ENCODE data around the gene DENND2A. TPM values are rescaled to one million over a fixed set of nuclear protein-coding genes. Genes with fewer than 3 reads are reported as not detected.

Gene DENND2A
- total and polyA plus RNA-seq, 2 donors (not counting 1 experiment from before 2014, with no cell fraction given), result 30.6 to 39.0 TPM

DNA sequence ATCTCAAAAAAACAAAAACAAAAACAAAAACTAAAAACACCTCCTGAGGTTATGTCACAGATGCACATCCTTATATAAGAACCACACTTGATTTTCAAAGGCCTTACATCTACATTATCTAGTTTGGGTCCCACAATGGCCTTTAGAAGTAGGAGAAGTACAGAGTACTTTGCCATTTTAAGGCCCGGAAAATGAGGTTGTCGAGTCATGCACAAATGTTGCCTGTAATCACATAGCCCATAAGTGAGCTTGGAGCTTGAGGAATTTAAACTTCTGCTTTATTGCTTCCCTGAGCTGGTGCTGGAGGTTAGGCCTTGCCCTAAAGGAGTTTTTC lies 151.6 kb downstream of the DENND2A start:
- no peaks in the 10 kb centered on the region for H3K36me3 ChIP-seq (ENCODE audit: control insufficient read depth, insufficient read depth, low read length)
- H3K27ac ChIP-seq (ENCODE audit: insufficient read depth, low read length), result no peak overlapping the region
- no peak for TF ChIP-seq EZH2 (IDR thresholded peaks at IDR 0.05; ENCODE audit: low read length, missing control alignments)
- TF ChIP-seq, protein P1, sequence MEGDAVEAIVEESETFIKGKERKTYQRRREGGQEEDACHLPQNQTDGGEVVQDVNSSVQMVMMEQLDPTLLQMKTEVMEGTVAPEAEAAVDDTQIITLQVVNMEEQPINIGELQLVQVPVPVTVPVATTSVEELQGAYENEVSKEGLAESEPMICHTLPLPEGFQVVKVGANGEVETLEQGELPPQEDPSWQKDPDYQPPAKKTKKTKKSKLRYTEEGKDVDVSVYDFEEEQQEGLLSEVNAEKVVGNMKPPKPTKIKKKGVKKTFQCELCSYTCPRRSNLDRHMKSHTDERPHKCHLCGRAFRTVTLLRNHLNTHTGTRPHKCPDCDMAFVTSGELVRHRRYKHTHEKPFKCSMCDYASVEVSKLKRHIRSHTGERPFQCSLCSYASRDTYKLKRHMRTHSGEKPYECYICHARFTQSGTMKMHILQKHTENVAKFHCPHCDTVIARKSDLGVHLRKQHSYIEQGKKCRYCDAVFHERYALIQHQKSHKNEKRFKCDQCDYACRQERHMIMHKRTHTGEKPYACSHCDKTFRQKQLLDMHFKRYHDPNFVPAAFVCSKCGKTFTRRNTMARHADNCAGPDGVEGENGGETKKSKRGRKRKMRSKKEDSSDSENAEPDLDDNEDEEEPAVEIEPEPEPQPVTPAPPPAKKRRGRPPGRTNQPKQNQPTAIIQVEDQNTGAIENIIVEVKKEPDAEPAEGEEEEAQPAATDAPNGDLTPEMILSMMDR (conservative IDR thresholded peaks at IDR 0.05 in 1 of 2, IDR thresholded peaks at IDR 0.05 in 1 of 2; ENCODE audit: low read depth in 1 of 2, low read length in 2 of 2), result no peak
- H3K27me3 ChIP-seq (ENCODE audit: control insufficient read depth, insufficient read depth, low read length), result peaks cover 6% of the 10 kb centered on the region
- H3K4me3 ChIP-seq (replicated peaks in 1 of 4; ENCODE audit: control extremely low read depth in 1 of 4, insufficient read depth in 1 of 4, low read depth in 3 of 4, low read length in 4 of 4), result no peak overlapping the region
- DNase-seq (ENCODE audit: low read depth in 2 of 2), result no peak
- no peak overlapping the region for H3K4me2 ChIP-seq (ENCODE audit: extremely low read depth, insufficient read depth, low read length)
- H3K9me3 ChIP-seq (ENCODE audit: control insufficient read depth, insufficient read depth, low read depth, low read length), result no peaks in the 10 kb centered on the region
- no peaks in the 10 kb centered on the region for H4K20me1 ChIP-seq (ENCODE audit: control insufficient read depth, extremely low read depth, insufficient read depth, low read length)
- H3K9ac ChIP-seq (ENCODE audit: insufficient read depth, low read length), result no peak overlapping the region
- H2AFZ ChIP-seq (ENCODE audit: low read length), result no peak overlapping the region
- no peaks in the 10 kb centered on the region for H3K79me2 ChIP-seq (ENCODE audit: control insufficient read depth, insufficient read depth, low read length)
- H3K4me1 ChIP-seq (ENCODE audit: control insufficient read depth, extremely low read depth, insufficient read depth, low read length), result no peaks in the 10 kb centered on the region

DNA sequence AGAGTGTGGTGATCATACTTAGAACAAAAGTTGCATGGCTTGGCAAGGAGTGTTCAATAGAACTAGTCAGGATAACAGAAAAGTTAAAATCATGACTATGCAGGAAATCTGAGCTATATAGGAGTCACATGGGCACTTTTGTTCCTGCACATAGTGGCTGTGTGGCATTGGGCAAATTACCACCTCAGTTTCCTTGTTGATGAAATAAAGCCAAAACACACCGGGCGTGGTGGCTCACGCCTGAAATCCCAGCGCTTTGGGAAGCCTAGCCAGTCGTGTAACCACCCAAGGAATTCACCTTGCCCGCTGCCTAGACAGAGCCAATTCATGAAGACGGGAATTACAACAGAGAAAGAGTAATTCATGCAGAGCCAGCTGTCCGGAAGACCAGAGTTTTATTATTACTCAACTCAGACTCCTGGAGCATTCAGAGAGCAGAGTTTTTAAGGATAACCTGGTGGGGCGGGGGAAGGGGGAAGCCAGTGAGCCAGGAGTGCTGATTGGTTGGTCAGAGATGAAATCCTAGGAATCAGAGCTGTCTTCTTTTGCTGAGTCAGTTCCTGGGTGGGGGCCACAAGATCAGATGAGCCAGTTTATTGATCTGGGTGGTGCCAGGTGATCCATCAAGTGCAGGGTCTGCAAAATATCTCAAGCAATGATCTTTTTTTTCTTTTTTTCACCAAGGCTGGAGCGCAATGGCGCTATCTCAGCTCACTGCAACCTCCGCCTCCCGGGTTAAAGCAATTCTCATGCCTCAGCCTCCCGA lies 154.9 kb downstream of the DENND2A start:
- no peaks in the 10 kb centered on the region for H3K4me1 ChIP-seq (ENCODE audit: control insufficient read depth, extremely low read depth, insufficient read depth, low read length)
- H3K27ac ChIP-seq (ENCODE audit: insufficient read depth, low read length), result no peak overlapping the region
- H3K79me2 ChIP-seq (ENCODE audit: control insufficient read depth, insufficient read depth, low read length), result no peaks in the 10 kb centered on the region
- H3K36me3 ChIP-seq (ENCODE audit: control insufficient read depth, insufficient read depth, low read length), result no peaks in the 10 kb centered on the region
- H3K4me3 ChIP-seq (replicated peaks in 1 of 4; ENCODE audit: control extremely low read depth in 1 of 4, insufficient read depth in 1 of 4, low read depth in 3 of 4, low read length in 4 of 4), result no peak overlapping the region
- TF ChIP-seq, protein P1 (conservative IDR thresholded peaks at IDR 0.05 in 1 of 2, IDR thresholded peaks at IDR 0.05 in 1 of 2; ENCODE audit: low read depth in 1 of 2, low read length in 2 of 2), result no peak
- no peaks in the 10 kb centered on the region for H3K9me3 ChIP-seq (ENCODE audit: control insufficient read depth, insufficient read depth, low read depth, low read length)
- H3K9ac ChIP-seq (ENCODE audit: insufficient read depth, low read length), result no peak overlapping the region
- no peaks in the 10 kb centered on the region for H4K20me1 ChIP-seq (ENCODE audit: control insufficient read depth, extremely low read depth, insufficient read depth, low read length)
- H2AFZ ChIP-seq (ENCODE audit: low read length), result no peak overlapping the region
- peaks cover 6% of the 10 kb centered on the region for H3K27me3 ChIP-seq (ENCODE audit: control insufficient read depth, insufficient read depth, low read length)
- DNase-seq (ENCODE audit: low read depth in 2 of 2), result no peak
- no peak overlapping the region for H3K4me2 ChIP-seq (ENCODE audit: extremely low read depth, insufficient read depth, low read length)

DNA sequence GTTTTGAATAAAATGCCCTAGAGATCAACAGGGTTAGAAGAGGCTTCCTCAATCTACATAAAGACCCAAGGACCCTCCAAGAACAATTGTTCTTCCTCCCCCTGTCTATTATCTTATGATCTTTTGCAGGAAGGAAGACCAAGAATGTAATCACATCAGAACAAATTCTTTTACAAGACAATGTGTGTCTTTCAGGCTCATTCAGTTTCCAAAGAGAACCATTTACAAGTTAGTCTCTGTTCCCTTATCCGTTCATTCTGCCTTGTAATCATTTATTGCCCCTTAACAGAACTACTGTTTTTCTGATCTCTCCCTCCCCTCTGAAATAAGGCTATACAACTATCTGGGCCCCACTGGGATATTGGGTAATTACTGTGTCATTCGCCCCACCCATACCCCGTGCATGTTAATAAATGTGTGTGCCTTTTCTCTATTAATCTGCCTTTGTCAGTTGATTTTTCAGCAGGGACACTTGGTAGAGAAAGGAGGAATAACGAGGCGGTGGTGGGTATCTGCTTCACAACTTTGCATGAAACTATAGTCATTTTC lies 155.6 kb downstream of the DENND2A start:
- Histone ChIP-seq H4K20me1 (ENCODE audit: control insufficient read depth, extremely low read depth, insufficient read depth, low read length) (no peaks in the 10 kb centered on the region), H3K4me1 (ENCODE audit: control insufficient read depth, extremely low read depth, insufficient read depth, low read length) (no peaks in the 10 kb centered on the region), H3K27me3 (ENCODE audit: control insufficient read depth, insufficient read depth, low read length) (peaks cover 6% of the 10 kb centered on the region), H3K4me3 (replicated peaks in 1 of 4; ENCODE audit: control extremely low read depth in 1 of 4, insufficient read depth in 1 of 4, low read depth in 3 of 4, low read length in 4 of 4) (no peak overlapping the region), H3K27ac (ENCODE audit: insufficient read depth, low read length) (no peak overlapping the region), H3K79me2 (ENCODE audit: control insufficient read depth, insufficient read depth, low read length) (no peaks in the 10 kb centered on the region), H3K9ac (ENCODE audit: insufficient read depth, low read length) (no peak overlapping the region), H2AFZ (ENCODE audit: low read length) (no peak overlapping the region), H3K9me3 (ENCODE audit: control insufficient read depth, insufficient read depth, low read depth, low read length) (no peaks in the 10 kb centered on the region), H3K36me3 (ENCODE audit: control insufficient read depth, insufficient read depth, low read length) (no peaks in the 10 kb centered on the region), H3K4me2 (ENCODE audit: extremely low read depth, insufficient read depth, low read length) (no peak overlapping the region)
- no peak for DNase-seq (ENCODE audit: low read depth in 2 of 2)
- TF ChIP-seq EZH2 (IDR thresholded peaks at IDR 0.05; ENCODE audit: low read length, missing control alignments), result no peak
- TF ChIP-seq, protein P1 (conservative IDR thresholded peaks at IDR 0.05 in 1 of 2, IDR thresholded peaks at IDR 0.05 in 1 of 2; ENCODE audit: low read depth in 1 of 2, low read length in 2 of 2), result no peak

Data from fibroblast of lung (primary cell).